HepG2 (cell line): Measurements from ENCODE around the gene CRAT. TPM values are rescaled to one million over a fixed set of nuclear protein-coding genes. Genes with fewer than 3 reads are reported as not detected.

ENCODE experiments used
- CSRNP2 ChIP-seq: sonication (generic); formaldehyde crosslinking; conservative IDR thresholded peaks from 2 replicates; pipeline ENCODE4 v1.8.0; 2022; ENCODE audit warnings: low read depth, missing genetic modification reagents
- DBP ChIP-seq: sonication (generic); formaldehyde crosslinking; IDR thresholded peaks from 2 replicates; pipeline ENCODE4 v1.4.0; 2020; ENCODE audit warnings: missing genetic modification reagents; ENCODE audit errors: not compliant biosample characterization
- GABPB1 ChIP-seq: IDR thresholded peaks from 2 replicates; pipeline ENCODE4 v1.6.1; 2016; ENCODE audit warnings: mild to moderate bottlenecking, missing genetic modification reagents, moderate library complexity, missing compliant biosample characterization
- HES4 ChIP-seq: sonication (generic); formaldehyde crosslinking; IDR thresholded peaks from 2 replicates; pipeline ENCODE4 v1.9.0; 2021; ENCODE audit warnings: mild to moderate bottlenecking, missing genetic modification reagents, borderline replicate concordance
- HHEX ChIP-seq: IDR thresholded peaks from 2 replicates; pipeline ENCODE4 v1.6.1; 2016; ENCODE audit warnings: control low read depth
- MYC ChIP-seq: sonication (generic); formaldehyde crosslinking; IDR thresholded peaks from 2 replicates; pipeline ENCODE4 v1.9.0; 2021; ENCODE audit warnings: missing genetic modification reagents, borderline replicate concordance
- NCOA5 ChIP-seq: sonication (generic); formaldehyde crosslinking; IDR thresholded peaks from 2 replicates; pipeline ENCODE4 v1.4.0; 2020; ENCODE audit warnings: missing genetic modification reagents
- TIGD3 ChIP-seq: sonication (generic); formaldehyde crosslinking; IDR thresholded peaks from 2 replicates; pipeline ENCODE4 v1.5.1; 2020; ENCODE audit warnings: mild to moderate bottlenecking, missing genetic modification reagents, borderline replicate concordance
- ZNF766 ChIP-seq: sonication (generic); formaldehyde crosslinking; IDR thresholded peaks from 2 replicates; pipeline ENCODE4 v1.5.0; 2020; ENCODE audit warnings: missing genetic modification reagents, borderline replicate concordance
- ZNF768 ChIP-seq: sonication (generic); formaldehyde crosslinking; IDR thresholded peaks from 2 replicates; pipeline ENCODE4 v1.4.0; 2020; ENCODE audit warnings: missing genetic modification reagents
- ZNF781 ChIP-seq: sonication (generic); formaldehyde crosslinking; IDR thresholded peaks from 2 replicates; pipeline ENCODE4 v1.5.1; 2020; ENCODE audit warnings: borderline replicate concordance, mild to moderate bottlenecking, missing genetic modification reagents; ENCODE audit errors: not compliant biosample characterization
- polyA plus RNA-seq, 8 experiments: library from polyadenylated mRNA; depleted of rRNA in 3 of 8; stranded (reverse) in 7 of 8; unstranded in 1 of 8; fragments of >200 nt; fragmentation: Illumina TruSeq in 4 of 8; extraction: Trizol in 4 of 8; gene quantifications; 2 replicates each; pipeline versions ENCODE4 v1.2.1 to v1.2.3, GENCODE V29; 2011 to 2016; ENCODE audit warnings: low read depth in 4 of 8, missing spikeins in 1 of 8, mixed read lengths in 1 of 8; ENCODE audit not compliant: insufficient read depth in 1 of 8
- total RNA-seq, 5 experiments: library from RNA; depleted of rRNA; stranded (reverse); fragments of >200 nt; fragmentation: Illumina TruSeq; extraction: Trizol; gene quantifications; 2 replicates each; pipeline ENCODE4 v1.2.3, GENCODE V29; 2016; ENCODE audit warnings: low read depth in 1 of 5
- TF ChIP-seq, protein P1 (sequence below): sonication (generic); formaldehyde crosslinking; conservative IDR thresholded peaks from 2 replicates; pipeline ENCODE4 v1.4.0; 2020; ENCODE audit warnings: mild to moderate bottlenecking, missing genetic modification reagents, moderate library complexity
- TF ChIP-seq, protein P2 (sequence below): sonication (generic); formaldehyde crosslinking; IDR thresholded peaks from 2 replicates; pipeline ENCODE4 v1.4.0; 2020; ENCODE audit warnings: missing genetic modification reagents, borderline replicate concordance

Gene CRAT
- total and polyA plus RNA-seq, 2 of the 13 experiments (the other 11 are each of a cell fraction or from before 2014, with no cell fraction given), result 26.1 to 26.6 TPM

GRCh38 chr9:129131300-129132145 is 20.9 kb upstream of the CRAT start (continued):
- no peak for TF ChIP-seq DBP
- TF ChIP-seq, protein P1, sequence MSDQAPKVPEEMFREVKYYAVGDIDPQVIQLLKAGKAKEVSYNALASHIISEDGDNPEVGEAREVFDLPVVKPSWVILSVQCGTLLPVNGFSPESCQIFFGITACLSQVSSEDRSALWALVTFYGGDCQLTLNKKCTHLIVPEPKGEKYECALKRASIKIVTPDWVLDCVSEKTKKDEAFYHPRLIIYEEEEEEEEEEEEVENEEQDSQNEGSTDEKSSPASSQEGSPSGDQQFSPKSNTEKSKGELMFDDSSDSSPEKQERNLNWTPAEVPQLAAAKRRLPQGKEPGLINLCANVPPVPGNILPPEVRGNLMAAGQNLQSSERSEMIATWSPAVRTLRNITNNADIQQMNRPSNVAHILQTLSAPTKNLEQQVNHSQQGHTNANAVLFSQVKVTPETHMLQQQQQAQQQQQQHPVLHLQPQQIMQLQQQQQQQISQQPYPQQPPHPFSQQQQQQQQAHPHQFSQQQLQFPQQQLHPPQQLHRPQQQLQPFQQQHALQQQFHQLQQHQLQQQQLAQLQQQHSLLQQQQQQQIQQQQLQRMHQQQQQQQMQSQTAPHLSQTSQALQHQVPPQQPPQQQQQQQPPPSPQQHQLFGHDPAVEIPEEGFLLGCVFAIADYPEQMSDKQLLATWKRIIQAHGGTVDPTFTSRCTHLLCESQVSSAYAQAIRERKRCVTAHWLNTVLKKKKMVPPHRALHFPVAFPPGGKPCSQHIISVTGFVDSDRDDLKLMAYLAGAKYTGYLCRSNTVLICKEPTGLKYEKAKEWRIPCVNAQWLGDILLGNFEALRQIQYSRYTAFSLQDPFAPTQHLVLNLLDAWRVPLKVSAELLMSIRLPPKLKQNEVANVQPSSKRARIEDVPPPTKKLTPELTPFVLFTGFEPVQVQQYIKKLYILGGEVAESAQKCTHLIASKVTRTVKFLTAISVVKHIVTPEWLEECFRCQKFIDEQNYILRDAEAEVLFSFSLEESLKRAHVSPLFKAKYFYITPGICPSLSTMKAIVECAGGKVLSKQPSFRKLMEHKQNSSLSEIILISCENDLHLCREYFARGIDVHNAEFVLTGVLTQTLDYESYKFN (CRISPR knock-in tag), result no peak
- TF ChIP-seq, protein P2, sequence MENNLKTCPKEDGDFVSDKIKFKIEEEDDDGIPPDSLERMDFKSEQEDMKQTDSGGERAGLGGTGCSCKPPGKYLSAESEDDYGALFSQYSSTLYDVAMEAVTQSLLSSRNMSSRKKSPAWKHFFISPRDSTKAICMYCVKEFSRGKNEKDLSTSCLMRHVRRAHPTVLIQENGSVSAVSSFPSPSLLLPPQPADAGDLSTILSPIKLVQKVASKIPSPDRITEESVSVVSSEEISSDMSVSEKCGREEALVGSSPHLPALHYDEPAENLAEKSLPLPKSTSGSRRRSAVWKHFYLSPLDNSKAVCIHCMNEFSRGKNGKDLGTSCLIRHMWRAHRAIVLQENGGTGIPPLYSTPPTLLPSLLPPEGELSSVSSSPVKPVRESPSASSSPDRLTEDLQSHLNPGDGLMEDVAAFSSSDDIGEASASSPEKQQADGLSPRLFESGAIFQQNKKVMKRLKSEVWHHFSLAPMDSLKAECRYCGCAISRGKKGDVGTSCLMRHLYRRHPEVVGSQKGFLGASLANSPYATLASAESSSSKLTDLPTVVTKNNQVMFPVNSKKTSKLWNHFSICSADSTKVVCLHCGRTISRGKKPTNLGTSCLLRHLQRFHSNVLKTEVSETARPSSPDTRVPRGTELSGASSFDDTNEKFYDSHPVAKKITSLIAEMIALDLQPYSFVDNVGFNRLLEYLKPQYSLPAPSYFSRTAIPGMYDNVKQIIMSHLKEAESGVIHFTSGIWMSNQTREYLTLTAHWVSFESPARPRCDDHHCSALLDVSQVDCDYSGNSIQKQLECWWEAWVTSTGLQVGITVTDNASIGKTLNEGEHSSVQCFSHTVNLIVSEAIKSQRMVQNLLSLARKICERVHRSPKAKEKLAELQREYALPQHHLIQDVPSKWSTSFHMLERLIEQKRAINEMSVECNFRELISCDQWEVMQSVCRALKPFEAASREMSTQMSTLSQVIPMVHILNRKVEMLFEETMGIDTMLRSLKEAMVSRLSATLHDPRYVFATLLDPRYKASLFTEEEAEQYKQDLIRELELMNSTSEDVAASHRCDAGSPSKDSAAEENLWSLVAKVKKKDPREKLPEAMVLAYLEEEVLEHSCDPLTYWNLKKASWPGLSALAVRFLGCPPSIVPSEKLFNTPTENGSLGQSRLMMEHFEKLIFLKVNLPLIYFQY (CRISPR knock-in tag), result no peak
- TF ChIP-seq HHEX, result no peak
- no peak for TF ChIP-seq TIGD3
- TF ChIP-seq GABPB1 (CRISPR knock-in tag), result peak; percentile 38
- TF ChIP-seq CSRNP2, result no peak
- TF ChIP-seq HES4 (CRISPR knock-in tag), result no peak
- no peak for TF ChIP-seq ZNF781 (CRISPR knock-in tag)
- TF ChIP-seq ZNF768 (CRISPR knock-in tag), result peak; percentile 90; the same call in 1 of the 2 replicates
- TF ChIP-seq ZNF766 (CRISPR knock-in tag), result 0 out of 2 replicates have a peak, but pooled peaks have one; percentile 34
- peak; percentile 27; the same call in 1 of the 2 replicates for TF ChIP-seq MYC (CRISPR knock-in tag)
- no peak for TF ChIP-seq NCOA5 (CRISPR knock-in tag)
